Islet of Langerhans (tissue), 1 donor: Measurements from ENCODE around the gene SPC25.

Experiments used
- FAIRE-seq: peaks from one replicate; lab custom pipeline; 2011; peaks lifted over from hg19 to GRCh38; lab: Jason Lieb, UNC

SPC25 gene

GRCh38 chr2:168841445-168841844, 48.8 kb downstream of the SPC25 start:
- no peak for FAIRE-seq

- FAIRE-seq = no peak
Measured at GRCh38 chr2:168835969-168836368, 54.3 kb downstream of the SPC25 start.

GRCh38 chr2:168831662-168832061, 58.6 kb downstream of the SPC25 start:
- FAIRE-seq = no peak

- no peak for FAIRE-seq
Measured at GRCh38 chr2:168830958-168831357, 59.3 kb downstream of the SPC25 start.

GRCh38 chr2:168825126-168825525, 65.1 kb downstream of the SPC25 start:
- FAIRE-seq = no peak

- no peak for FAIRE-seq
Measured at GRCh38 chr2:168821992-168822391, 68.2 kb downstream of the SPC25 start.

GRCh38 chr2:168821577-168821976, 68.7 kb downstream of the SPC25 start:
- no peak for FAIRE-seq
